HL-60 (cell line): ENCODE data around the gene TIA1.
"Not testable (repeated sequence)": the region's sequence is repeated elsewhere in the genome, so short reads cannot be mapped to it uniquely, and the experiment has no call there.

ENCODE experiments used
- DNase-seq, 2 experiments: peaks; one replicate each; pipeline ENCODE4 v3.0.0-alpha.2; 2010 to 2020; ENCODE audit warnings: low read depth in 1 of 2, low spot score in 1 of 2
- H3K27ac ChIP-seq: fragments of 250-450 bp; sonication (Bioruptor Pico); replicated peaks from 2 replicates; pipeline ENCODE4 v1.5.1; 2020; ENCODE audit warnings: mild to moderate bottlenecking, moderate library complexity
- H3K27me3 ChIP-seq: fragments of 250-450 bp; sonication (Bioruptor Pico); 2 replicates; pipeline ENCODE4 v1.5.1; 2021; ENCODE audit warnings: mild to moderate bottlenecking, moderate library complexity; ENCODE audit not compliant: insufficient read depth, poor library complexity, severe bottlenecking
- H3K4me3 ChIP-seq: replicated peaks from 2 replicates; pipeline ENCODE4 v1.5.1; 2011; ENCODE audit warnings: mild to moderate bottlenecking, control low read depth, low read length; ENCODE audit not compliant: insufficient read depth
- GABPA ChIP-seq: IDR thresholded peaks from 2 replicates; pipeline ENCODE4 v1.6.1; 2012; ENCODE audit warnings: low read depth
- POLR2AphosphoS5 ChIP-seq: IDR thresholded peaks from 2 replicates; pipeline ENCODE4 v1.6.1; 2012; ENCODE audit warnings: low read depth
- SPI1 ChIP-seq: IDR thresholded peaks from 2 replicates; pipeline ENCODE4 v1.6.1; 2012; ENCODE audit warnings: low read depth, mild to moderate bottlenecking, borderline replicate concordance
- TF ChIP-seq, protein P1 (sequence below): IDR thresholded peaks from 2 replicates; pipeline ENCODE4 v1.6.1; 2012; ENCODE audit warnings: low read depth; ENCODE audit not compliant: insufficient replicate concordance
- TF ChIP-seq, protein P2 (sequence below): IDR thresholded peaks from one replicate; pipeline ENCODE4 v1.5.1; 2011; ENCODE audit warnings: low read length, control low read depth, inconsistent platforms; ENCODE audit not compliant: insufficient read depth

Gene TIA1

GRCh38 chr2:70226781-70227180 lies 21.6 kb downstream of the TIA1 start:
- TF ChIP-seq, protein P1, sequence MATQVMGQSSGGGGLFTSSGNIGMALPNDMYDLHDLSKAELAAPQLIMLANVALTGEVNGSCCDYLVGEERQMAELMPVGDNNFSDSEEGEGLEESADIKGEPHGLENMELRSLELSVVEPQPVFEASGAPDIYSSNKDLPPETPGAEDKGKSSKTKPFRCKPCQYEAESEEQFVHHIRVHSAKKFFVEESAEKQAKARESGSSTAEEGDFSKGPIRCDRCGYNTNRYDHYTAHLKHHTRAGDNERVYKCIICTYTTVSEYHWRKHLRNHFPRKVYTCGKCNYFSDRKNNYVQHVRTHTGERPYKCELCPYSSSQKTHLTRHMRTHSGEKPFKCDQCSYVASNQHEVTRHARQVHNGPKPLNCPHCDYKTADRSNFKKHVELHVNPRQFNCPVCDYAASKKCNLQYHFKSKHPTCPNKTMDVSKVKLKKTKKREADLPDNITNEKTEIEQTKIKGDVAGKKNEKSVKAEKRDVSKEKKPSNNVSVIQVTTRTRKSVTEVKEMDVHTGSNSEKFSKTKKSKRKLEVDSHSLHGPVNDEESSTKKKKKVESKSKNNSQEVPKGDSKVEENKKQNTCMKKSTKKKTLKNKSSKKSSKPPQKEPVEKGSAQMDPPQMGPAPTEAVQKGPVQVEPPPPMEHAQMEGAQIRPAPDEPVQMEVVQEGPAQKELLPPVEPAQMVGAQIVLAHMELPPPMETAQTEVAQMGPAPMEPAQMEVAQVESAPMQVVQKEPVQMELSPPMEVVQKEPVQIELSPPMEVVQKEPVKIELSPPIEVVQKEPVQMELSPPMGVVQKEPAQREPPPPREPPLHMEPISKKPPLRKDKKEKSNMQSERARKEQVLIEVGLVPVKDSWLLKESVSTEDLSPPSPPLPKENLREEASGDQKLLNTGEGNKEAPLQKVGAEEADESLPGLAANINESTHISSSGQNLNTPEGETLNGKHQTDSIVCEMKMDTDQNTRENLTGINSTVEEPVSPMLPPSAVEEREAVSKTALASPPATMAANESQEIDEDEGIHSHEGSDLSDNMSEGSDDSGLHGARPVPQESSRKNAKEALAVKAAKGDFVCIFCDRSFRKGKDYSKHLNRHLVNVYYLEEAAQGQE, result no peak
- peak; percentile 79 for TF ChIP-seq SPI1
- no peak for DNase-seq
- Histone ChIP-seq H3K27me3 (no peaks in the 10 kb centered on the region), H3K4me3 (no peak overlapping the region), H3K27ac (no peak overlapping the region)

GRCh38 chr2:70223305-70223704 lies 25.1 kb downstream of the TIA1 start:
- not testable (repeated sequence) for DNase-seq

DNA sequence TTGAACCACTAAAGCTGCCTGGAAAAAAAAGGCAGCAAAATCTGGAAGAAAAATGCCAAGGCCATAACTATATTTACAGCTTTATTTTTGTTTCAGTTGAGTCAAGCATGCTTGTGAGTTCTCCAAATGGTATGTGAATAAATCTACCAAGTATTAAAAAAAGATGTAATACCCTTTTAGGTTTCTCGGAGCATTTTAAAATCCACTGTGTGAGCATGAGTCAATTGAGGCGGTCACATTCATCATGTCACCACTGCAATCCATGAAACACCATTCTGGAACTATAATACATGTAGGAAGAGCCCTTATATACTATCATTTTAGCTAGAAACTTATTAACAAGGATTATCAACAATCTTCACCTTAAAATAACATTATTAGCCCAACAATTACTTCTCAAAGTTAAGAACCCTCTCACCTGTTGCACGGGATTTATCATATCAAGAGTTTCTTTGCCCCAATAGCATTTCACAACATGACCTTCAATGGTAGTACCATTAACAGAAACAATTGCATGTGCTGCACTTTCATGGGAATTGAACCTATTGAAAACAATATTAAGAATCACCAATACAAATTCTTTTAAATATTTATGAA lies 33.4 kb downstream of the TIA1 start:
- DNase-seq, result no peak
- Histone ChIP-seq H3K4me3 (no peak overlapping the region), H3K27me3 (no peaks in the 10 kb centered on the region), H3K27ac (no peak overlapping the region)
- TF ChIP-seq, protein P2, sequence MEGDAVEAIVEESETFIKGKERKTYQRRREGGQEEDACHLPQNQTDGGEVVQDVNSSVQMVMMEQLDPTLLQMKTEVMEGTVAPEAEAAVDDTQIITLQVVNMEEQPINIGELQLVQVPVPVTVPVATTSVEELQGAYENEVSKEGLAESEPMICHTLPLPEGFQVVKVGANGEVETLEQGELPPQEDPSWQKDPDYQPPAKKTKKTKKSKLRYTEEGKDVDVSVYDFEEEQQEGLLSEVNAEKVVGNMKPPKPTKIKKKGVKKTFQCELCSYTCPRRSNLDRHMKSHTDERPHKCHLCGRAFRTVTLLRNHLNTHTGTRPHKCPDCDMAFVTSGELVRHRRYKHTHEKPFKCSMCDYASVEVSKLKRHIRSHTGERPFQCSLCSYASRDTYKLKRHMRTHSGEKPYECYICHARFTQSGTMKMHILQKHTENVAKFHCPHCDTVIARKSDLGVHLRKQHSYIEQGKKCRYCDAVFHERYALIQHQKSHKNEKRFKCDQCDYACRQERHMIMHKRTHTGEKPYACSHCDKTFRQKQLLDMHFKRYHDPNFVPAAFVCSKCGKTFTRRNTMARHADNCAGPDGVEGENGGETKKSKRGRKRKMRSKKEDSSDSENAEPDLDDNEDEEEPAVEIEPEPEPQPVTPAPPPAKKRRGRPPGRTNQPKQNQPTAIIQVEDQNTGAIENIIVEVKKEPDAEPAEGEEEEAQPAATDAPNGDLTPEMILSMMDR, result no peak
- no peak for TF ChIP-seq GABPA
- TF ChIP-seq, protein P1, result no peak
- no peak for TF ChIP-seq POLR2AphosphoS5
- TF ChIP-seq SPI1, result no peak

More at GRCh38 chr2:70223305-70223704, 25.1 kb downstream of the TIA1 start:
- not testable (repeated sequence) for H3K27ac ChIP-seq, H3K4me3 ChIP-seq, H3K27me3 ChIP-seq

GRCh38 chr2:70214365-70214764 lies 34.1 kb downstream of the TIA1 start:
- TF ChIP-seq, protein P2, result no peak
- TF ChIP-seq, protein P1, result no peak
- no peak for TF ChIP-seq SPI1
- no peak for TF ChIP-seq POLR2AphosphoS5
- TF ChIP-seq GABPA, result no peak
- Histone ChIP-seq H3K27me3 (no peaks in the 10 kb centered on the region), H3K27ac (no peak overlapping the region), H3K4me3 (no peak overlapping the region)
- no peak for DNase-seq
